GOT3 (cell line): Measurements from ENCODE around the gene IFI27L2.

Experiments
- DNase-seq: peaks from one replicate; lab custom pipeline; 2025; ENCODE audit warnings: mixed read lengths; lab: John Stamatoyannopoulos, UW

Gene IFI27L2

GRCh38 chr14:94152676-94153075 lies 23.3 kb upstream of the IFI27L2 start:
- DNase-seq, result no peak

- DNase-seq, result no peak
These were observed 16.6 kb upstream of the IFI27L2 start for GRCh38 chr14:94145902-94146527.

DNA sequence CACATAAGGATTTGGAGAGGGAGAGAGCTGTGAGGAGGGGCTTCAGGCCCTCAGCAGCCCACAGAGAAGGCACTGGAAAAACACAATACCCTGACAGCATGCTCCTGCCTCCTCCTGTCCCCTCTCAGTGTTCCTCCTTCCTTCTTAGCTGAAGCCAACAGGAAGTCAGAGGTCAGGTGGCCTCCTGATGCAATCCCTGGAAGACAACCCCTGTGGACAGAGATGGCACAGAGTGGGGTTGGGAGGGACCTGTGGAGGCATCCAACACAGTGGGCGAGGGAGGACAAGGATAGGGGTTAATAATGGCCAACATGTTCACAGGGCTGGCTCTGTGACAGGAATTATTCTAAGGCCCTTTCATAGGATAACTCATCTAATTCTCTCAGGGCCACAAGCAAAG lies 15.4 kb upstream of the IFI27L2 start:
- no peak for DNase-seq

DNA sequence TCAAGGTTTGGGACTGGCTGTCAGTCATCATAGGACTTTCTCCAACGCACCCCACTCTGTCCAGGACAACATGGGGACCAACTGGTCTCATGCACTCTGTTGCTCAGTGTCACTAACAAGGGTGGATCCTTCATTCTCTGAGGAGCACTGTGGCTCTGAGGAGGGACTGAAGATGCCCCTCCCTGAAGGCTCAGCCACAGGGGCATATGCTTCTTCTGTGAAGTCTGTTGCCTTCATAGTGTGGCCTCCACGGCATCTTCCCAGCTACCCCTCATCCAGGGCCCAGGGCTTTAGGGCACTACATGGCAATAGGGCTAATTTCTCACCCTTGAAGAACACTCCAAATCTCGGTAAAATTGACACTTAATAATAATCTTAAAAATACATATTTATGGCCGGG lies 14.3 kb upstream of the IFI27L2 start:
- no peak for DNase-seq

DNA sequence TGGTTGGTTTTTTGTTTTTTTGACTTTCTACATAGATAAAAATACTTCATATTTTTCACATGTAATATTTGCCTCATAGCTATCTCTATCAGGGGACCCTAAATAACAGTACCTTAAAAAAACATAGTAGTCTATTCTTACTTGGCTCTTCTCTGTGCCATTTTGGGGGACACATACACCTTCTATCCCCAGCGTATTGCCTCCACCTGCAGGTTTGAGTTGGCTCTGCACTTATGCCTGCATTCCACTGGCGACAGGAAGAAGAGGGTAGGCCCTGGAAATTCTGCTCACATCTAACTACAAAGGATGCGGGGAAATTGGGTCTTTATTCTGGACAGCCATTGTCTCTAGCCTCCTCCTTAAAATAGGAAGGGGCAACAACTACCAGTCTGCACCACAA lies 13.8 kb upstream of the IFI27L2 start:
- DNase-seq, result no peak

GRCh38 chr14:94142836-94143235 lies 13.4 kb upstream of the IFI27L2 start:
- no peak for DNase-seq

DNA sequence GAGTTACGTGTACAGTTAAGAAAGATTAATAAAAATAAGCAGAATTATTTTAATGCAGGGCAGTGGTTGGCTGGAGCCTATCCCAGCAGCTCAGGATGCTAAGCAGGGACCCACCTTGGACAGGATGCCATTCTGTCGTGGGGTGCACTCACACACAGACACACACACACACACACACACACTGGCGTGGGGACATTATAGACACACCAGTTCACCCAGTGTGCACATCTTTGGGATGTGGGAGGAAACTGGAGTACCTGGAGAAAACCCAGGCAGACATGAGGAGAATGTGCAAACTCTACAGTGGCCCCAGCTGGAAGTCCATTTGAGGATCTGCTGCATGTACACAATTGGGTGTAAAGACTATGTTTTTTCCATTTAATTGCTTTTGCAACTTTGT lies 12.8 kb upstream of the IFI27L2 start:
- DNase-seq, result no peak

- DNase-seq, result no peak
These were observed 10.0 kb upstream of the IFI27L2 start for GRCh38 chr14:94139421-94139820.

DNA sequence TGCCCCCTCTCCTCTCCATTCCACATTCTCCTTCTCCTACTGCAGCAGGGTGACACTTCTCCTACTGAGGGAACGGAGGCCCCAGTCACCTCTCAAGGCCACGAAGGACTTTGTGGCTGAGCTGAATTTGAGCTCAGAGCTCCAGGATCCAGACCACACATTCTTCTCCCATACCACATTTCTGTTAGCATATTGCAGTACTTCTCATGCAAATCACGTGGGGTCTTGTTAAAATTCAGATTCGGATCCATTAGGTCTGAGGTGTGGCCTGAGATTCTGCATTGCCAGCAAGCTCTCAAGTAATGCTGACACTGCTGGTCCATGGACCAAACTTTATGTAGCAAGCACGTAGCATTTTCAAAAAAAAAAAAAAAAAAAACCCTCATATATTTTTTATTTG lies 9.6 kb upstream of the IFI27L2 start:
- DNase-seq, result no peak

GRCh38 chr14:94138251-94138650 lies 8.8 kb upstream of the IFI27L2 start:
- DNase-seq, result no peak

GRCh38 chr14:94136575-94137331 lies 7.3 kb upstream of the IFI27L2 start:
- peak; percentile 23 for DNase-seq

DNA sequence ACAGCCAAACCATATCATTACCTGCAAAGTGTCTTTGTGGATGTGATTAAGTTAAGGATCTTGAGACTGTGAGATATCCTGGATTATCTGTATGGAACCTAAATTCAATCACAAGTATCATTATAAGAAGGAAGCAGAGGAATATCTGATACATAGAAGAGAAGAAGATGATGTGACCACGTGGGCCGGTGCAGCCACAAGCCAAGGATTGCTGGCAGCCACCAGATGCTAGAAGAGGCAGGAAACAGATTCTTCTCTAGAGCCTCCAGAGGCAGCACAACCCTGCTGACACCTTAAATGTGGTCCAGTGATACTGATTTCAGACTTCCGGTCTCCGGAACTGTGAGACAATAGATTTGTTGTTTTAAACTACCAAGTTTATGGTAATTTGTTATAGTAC lies 6.1 kb upstream of the IFI27L2 start:
- DNase-seq, result no peak

DNA sequence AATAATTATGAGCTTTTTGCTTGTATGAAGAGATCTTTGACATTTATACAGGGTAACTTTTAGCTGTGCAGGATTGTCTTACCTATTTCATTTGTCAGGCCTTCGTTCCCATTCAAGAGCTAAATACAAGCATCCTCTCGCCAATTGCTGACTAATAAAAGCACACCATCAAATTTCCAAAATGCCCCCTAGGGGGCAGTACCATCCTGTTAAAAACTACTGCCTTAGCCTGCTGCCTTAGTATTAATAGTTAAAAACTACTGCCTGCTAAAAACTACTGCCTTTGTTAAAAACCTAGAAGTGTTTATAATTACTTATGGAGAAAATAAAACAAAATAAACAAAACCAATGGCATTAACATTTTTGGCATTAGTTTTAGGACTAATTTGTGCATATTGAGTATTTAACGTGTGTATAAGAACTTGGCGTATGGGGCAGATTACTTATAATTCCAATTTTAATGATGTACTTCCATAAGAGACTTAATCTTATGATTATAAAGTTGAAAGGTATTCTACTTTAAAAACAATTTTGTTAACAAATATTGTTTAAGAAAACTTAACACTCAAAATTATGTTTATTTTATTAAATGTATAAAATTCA lies 3.0 kb upstream of the IFI27L2 start:
- DNase-seq, result no peak

DNA sequence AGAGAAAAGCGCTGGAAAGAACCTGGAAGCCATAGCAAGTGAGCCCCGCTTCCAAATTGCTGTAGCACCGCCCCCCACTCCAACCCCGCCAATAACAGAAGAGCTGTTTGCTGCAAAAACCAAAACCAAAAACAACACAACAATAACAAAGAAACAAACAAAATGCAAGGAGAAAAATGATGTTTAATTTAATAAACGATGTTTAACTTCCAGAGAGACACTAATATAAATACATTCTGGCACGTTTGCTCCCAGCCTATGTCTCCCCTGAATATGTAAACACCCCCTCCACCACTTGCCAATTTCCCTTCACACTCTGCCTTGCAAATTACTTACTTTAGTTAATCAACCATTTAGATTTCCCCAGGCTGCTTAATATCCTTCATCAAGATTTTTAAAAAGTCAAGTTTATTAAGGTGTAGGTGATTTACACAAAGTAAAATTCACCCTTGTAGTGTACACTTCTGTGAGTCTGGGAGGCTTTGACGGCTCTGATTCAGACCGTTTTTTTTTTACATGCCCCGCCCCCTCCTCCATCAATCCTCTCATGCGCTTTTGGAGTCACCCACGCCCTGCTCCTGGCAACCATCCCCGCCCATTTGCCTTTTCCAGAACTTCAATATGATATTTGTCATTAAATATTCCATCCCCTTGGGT lies 482 bp upstream of the IFI27L2 start:
- DNase-seq, result no peak

DNA sequence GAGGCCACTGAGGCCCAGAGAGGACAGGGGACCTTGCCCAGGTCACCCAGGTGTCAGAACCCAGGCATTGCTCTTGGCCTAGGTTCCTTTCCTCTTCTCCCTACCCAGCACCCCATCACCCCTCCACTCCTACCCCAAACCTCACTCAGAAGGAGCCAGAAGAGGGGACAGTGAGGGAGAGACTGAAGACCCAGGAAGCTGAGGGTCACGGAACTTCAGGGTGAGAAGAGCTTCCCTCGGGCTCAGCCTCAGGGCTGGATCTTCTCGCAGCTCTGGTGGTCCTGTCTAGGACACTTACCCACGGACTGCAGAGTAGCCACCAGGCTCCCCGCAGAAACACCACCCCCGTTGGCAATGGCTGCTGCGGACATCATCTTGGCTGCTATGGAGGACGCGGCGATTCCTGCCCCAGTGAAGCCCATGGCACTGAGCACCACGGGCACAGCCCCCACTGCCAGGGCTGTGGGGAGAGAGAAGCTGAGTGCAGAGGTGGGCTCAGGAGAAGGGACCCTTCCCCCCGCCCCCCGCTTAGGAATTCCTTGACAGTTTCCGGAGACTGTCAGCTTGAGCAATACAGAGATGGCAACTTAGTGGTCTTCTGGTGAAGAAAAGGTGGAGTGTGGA lies 1.1 kb downstream of the IFI27L2 start:
- DNase-seq, result no peak

- no peak for DNase-seq
These were observed 2.1 kb downstream of the IFI27L2 start for GRCh38 chr14:94127330-94127729.

GRCh38 chr14:94126800-94127199 lies 2.6 kb downstream of the IFI27L2 start:
- no peak for DNase-seq

DNA sequence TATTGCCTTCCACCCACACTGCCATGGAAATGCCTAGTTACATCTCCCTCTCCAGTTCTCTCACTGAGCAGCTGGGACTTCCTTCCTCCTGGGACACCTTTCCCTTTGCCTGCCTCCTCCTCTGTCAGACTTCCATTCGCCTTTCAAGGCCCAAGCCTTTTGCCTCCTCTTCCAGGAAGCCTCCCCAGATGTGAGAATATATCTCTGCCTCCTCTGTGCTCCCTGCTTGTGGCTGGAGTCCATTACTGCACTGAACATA lies 3.1 kb downstream of the IFI27L2 start:
- no peak for DNase-seq

DNA sequence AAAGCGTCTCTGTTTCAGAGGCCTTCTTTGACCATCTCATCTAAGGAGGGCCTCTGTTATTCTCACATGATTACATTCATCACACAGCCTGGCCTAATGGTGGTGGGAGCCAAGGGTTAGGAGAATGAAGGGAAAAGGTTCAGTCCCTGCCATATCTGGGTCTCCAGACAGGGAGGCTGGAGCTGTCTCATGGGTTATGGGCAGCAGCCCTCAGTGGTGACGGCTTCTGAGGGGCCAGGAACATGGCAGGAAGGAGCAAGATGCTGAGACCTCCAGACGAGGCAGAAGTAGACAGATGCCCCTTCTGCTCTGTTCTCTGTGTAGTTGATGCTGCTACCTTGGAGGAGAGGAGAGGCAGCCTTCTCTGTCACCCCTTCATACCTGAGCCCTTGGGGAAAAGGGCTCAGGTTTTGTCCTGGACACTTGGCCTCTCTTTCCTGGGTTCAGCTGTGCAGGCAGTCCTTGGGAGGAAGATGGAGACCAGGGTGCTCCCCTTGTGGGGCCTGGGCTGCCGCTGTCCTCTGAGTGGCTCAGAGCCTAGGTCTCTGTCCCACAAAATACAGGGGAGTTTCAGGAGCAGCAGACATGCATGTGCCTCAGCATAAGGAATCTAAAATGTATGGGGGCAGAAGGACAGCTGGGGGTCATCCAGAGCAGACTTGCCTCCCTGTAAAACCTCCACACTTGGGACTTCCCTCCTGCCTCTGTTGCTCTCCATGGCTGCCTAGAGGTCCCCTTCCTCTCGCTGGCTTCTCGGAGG lies 3.6 kb downstream of the IFI27L2 start:
- no peak for DNase-seq

DNA sequence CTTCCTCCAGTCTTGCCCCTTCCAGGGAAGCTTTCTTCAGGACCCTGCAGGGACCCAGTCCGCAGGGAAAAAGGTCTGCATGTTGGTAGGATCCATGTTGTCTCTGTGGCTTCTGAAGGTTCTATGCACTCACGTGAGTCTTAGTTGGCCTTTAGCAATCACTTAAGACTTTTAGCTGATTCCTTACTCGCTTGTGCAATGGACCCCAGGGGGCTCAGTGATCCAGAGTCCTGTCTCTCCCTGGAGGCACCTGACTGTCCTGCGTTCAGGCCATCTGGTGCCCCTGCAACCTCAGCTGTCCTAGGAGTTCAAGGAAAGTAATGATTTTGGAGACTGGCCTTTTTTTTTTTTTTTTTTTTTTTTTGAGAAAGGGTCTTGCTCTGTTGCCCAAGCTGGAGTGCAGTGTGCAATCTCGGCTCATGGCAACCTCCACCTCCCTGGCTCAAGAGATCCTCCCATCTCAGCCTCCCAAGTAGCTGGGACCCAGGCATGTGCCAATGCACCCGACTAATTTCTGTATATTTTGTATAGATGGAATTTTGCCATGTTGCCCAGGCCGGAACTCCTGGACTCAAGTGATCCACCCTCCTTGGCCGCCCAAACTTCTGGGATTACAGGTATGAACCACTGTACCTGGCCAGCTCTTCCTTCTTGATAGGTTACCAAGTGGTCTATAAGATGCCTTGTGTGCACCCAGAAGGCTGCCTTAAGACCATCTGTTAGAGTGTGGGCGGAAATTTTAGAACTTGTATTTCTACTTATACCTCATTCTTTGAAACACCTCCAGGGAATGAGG lies 4.6 kb downstream of the IFI27L2 start:
- no peak for DNase-seq

GRCh38 chr14:94123868-94124267 lies 5.5 kb downstream of the IFI27L2 start:
- DNase-seq, result no peak
